Measurements from ENCODE around the gene RAB31. TPM values are rescaled to one million over a fixed set of nuclear protein-coding genes. Genes with fewer than 3 reads are reported as not detected.

Gene RAB31
- total RNA-seq, 1 experiment from 2014 or later = 118 TPM

- DNase-seq (ENCODE audit: low read depth, low spot score) (no peak), ATAC-seq (no peak)
- Histone ChIP-seq H3K27me3 (ENCODE audit: control insufficient read depth, insufficient read depth, low read length) (no peaks in the 10 kb centered on the region), H3K4me3 (ENCODE audit: low read depth in 2 of 2, low read length in 2 of 2) (no peak overlapping the region), H3K36me3 (ENCODE audit: control insufficient read depth, insufficient read depth, low read length) (no peaks in the 10 kb centered on the region), H3K9me3 (ENCODE audit: control insufficient read depth, insufficient read depth, low read depth, low read length) (no peaks in the 10 kb centered on the region), H3K27ac (ENCODE audit: low read length) (no peak overlapping the region), H3K4me1 (ENCODE audit: control insufficient read depth, insufficient read depth, low read length) (peaks cover 8% of the 10 kb centered on the region)
- no TSS peak for BruUV-seq (replicated peaks)
- ChIA-PET CTCF (no interaction called here), POLR2A (no interaction called here)
- in situ Hi-C loops (cut with HindIII; ENCODE audit: low pct_unique_long_range_greater_than_20kb, low sequenced_read_pairs) = no loop called here
- TF ChIP-seq SIN3A (IDR thresholded peaks at IDR 0.05; ENCODE audit: borderline replicate concordance, insufficient read depth, low read depth, low read length) = no peak
- no peak for TF ChIP-seq REST (IDR thresholded peaks at IDR 0.05; ENCODE audit: insufficient read depth in 1 of 2, low read depth in 2 of 2, low read length in 1 of 2)
- no peak for TF ChIP-seq CTCF (IDR thresholded peaks at IDR 0.05)
- intact Hi-C loops (cut with micrococcal nuclease; ENCODE audit: unreplicated experiment) = no loop called here
Measured at GRCh38 chr18:9902832-9903231, 194.7 kb downstream of the RAB31 start.

- no peaks in the 10 kb centered on the region for H3K9me3 ChIP-seq (ENCODE audit: control insufficient read depth, insufficient read depth, low read depth, low read length)
- H3K36me3 ChIP-seq (ENCODE audit: control insufficient read depth, insufficient read depth, low read length) = no peaks in the 10 kb centered on the region
- in situ Hi-C loops (cut with HindIII; ENCODE audit: low pct_unique_long_range_greater_than_20kb, low sequenced_read_pairs) (no loop called here), intact Hi-C loops (cut with micrococcal nuclease; ENCODE audit: unreplicated experiment) (no loop called here)
- no peak for TF ChIP-seq POLR2AphosphoS5 (IDR thresholded peaks at IDR 0.05; ENCODE audit: low read depth, low read length)
- TF ChIP-seq REST (IDR thresholded peaks at IDR 0.05; ENCODE audit: insufficient read depth in 1 of 2, low read depth in 2 of 2, low read length in 1 of 2) = no peak
- no peak for TF ChIP-seq SIN3A (IDR thresholded peaks at IDR 0.05; ENCODE audit: borderline replicate concordance, insufficient read depth, low read depth, low read length)
- no peak for TF ChIP-seq CTCF (IDR thresholded peaks at IDR 0.05)
- TF ChIP-seq TCF7L2 (IDR thresholded peaks at IDR 0.05; ENCODE audit: low read depth, low read length) = no peak
- POLR2A ChIA-PET = no interaction called here
- no peaks in the 10 kb centered on the region for H3K27me3 ChIP-seq (ENCODE audit: control insufficient read depth, insufficient read depth, low read length)
- no TSS peak for BruUV-seq (replicated peaks)
- ATAC-seq = no peak
- H3K4me3 ChIP-seq (ENCODE audit: low read depth in 2 of 2, low read length in 2 of 2) = no peak overlapping the region
- H3K4me1 ChIP-seq (ENCODE audit: control insufficient read depth, insufficient read depth, low read length) = no peaks in the 10 kb centered on the region; the same call in none of the 2 replicates
- CTCF ChIA-PET = no interaction called here
- no peak overlapping the region for H3K27ac ChIP-seq (ENCODE audit: low read length)
- no peak for DNase-seq (ENCODE audit: low read depth, low spot score)
Measured at GRCh38 chr18:9905401-9905922, 197.4 kb downstream of the RAB31 start.
